Esophagus muscularis mucosa (tissue), 4 donors: ENCODE data around the gene NOP10.

Experiments used
- EP300 ChIP-seq: sonication (generic); formaldehyde crosslinking; IDR thresholded peaks from one replicate; pipeline ENCODE4 v1.6.1; 2017; ENCODE audit warnings: antibody characterized with exemption
- POLR2A ChIP-seq: fragments of 450-650 bp; IDR thresholded peaks from one replicate; pipeline ENCODE4 v1.6.1; 2017; ENCODE audit warnings: antibody characterized with exemption, moderate library complexity, mild to moderate bottlenecking, low read depth
- POLR2AphosphoS5 ChIP-seq, 2 donors: sonication (generic); formaldehyde crosslinking; IDR thresholded peaks; one replicate each; pipeline ENCODE4 v1.6.1; 2017; ENCODE audit warnings: antibody characterized with exemption in 2 of 2
- TF ChIP-seq, protein P1 (sequence below), 3 experiments: fragments of 200-600 bp in 2 of 3; fragments of 450-650 bp in 1 of 3; sonication (generic) in 2 of 3; IDR thresholded peaks; one replicate each; pipeline ENCODE4 v1.5.1; 2017 to 2019; ENCODE audit warnings: antibody characterized with exemption in 3 of 3, mild to moderate bottlenecking in 2 of 3, moderate library complexity in 1 of 3

DNA sequence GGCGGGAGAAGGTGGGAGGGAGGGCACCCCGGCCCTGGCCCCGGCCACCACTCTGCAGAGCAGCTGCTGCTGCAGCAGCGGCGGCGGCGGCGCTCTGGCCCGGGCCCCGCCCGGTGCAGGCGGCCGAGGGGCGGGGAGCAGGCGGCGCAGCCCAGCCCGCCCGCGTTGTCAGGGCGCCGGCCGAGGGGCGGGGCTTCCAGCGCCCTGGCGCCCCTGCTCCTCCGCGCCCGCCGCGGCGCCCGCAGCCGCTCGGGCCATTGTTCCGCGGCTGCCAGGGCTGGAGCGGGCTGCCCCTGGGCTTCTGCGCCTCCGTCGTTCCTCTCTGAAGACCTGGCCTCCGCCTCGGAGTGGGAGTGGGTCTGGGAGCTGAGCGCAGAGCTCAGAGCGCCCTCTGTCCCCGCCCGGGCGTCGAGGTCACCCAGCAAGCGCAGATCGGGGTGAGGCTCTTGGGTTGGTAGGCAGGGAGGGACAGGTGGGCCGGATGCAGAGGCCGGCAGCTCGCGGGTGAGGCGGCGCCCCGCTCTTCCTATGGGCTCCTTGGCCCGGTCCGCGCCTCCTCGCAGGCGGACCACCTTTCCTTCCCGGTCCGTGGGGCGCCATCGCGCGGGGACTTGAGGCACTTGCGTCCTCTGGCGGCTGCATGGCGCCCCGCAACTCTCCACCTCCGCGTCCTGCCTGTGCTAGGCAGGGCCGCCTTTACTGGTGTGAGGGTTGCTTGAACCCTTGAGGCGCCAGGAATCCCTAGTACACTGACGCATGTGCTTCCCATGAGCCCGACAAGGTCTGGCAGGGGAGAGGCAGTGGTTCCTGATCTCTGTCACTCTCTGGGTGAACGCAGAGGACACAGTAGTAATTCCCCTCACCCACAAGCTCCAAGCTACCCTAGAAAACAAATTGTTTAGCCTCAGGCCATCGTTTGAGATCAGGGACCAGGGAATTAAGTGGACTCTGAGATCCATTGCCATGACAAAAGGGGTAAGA, 24.5 kb upstream of the NOP10 start, which contains the start of gene LPCAT4:
- TF ChIP-seq, protein P1, sequence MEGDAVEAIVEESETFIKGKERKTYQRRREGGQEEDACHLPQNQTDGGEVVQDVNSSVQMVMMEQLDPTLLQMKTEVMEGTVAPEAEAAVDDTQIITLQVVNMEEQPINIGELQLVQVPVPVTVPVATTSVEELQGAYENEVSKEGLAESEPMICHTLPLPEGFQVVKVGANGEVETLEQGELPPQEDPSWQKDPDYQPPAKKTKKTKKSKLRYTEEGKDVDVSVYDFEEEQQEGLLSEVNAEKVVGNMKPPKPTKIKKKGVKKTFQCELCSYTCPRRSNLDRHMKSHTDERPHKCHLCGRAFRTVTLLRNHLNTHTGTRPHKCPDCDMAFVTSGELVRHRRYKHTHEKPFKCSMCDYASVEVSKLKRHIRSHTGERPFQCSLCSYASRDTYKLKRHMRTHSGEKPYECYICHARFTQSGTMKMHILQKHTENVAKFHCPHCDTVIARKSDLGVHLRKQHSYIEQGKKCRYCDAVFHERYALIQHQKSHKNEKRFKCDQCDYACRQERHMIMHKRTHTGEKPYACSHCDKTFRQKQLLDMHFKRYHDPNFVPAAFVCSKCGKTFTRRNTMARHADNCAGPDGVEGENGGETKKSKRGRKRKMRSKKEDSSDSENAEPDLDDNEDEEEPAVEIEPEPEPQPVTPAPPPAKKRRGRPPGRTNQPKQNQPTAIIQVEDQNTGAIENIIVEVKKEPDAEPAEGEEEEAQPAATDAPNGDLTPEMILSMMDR (IDR thresholded peaks at IDR 0.05) = peak; percentile 92 to 97 (median 97)
- TF ChIP-seq POLR2A (no peak), POLR2AphosphoS5 (IDR thresholded peaks at IDR 0.05) (peak; percentile 62 to 76), EP300 (no peak)
